WTC11 (cell line): Measurements from ENCODE around the gene INTS15. TPM values are rescaled to one million over a fixed set of nuclear protein-coding genes. Genes with fewer than 3 reads are reported as not detected.
A peak's percentile ranks its signal among the peaks of the same experiment; 100 is the strongest.

Source experiments
- ATAC-seq: fragments of 200-7000 bp; cut with Tn5 transposase; 2 replicates; pipeline ENCODE4 v1.10.0; 2021; ENCODE audit warnings: mild to moderate bottlenecking, moderate library complexity
- CTCF ChIA-PET: fragments of 300-600 bp; sonication (Branson Sonifier 250); formaldehyde crosslinking; loops from one replicate; lab custom pipeline; 2021; ENCODE audit warnings: antibody characterized with exemption; lab: Charles Lee
- POLR2A ChIA-PET: fragments of 350-600 bp; sonication (Branson Sonifier 250); formaldehyde crosslinking; loops from one replicate; lab custom pipeline; 2021; ENCODE audit warnings: antibody characterized with exemption; lab: Charles Lee
- DNase-seq: peaks from one replicate; pipeline ENCODE4 v3.0.0; 2021; ENCODE audit warnings: low spot score
- H3K27ac Mint-ChIP-seq: 2 replicates; pipeline ENCODE4 v1.8.0; 2021; ENCODE audit warnings: mixed read lengths
- H3K27me3 Mint-ChIP-seq: 2 replicates; pipeline ENCODE4 v1.8.0; 2021; ENCODE audit warnings: low read depth, mild to moderate bottlenecking, moderate library complexity, mixed read lengths
- H3K36me3 Mint-ChIP-seq: 2 replicates; pipeline ENCODE4 v1.8.0; 2021; ENCODE audit warnings: mixed read lengths
- H3K4me1 Mint-ChIP-seq: 2 replicates; pipeline ENCODE4 v1.8.0; 2022; ENCODE audit warnings: mixed read lengths
- H3K4me3 Mint-ChIP-seq: 2 replicates; pipeline ENCODE4 v1.8.0; 2021; ENCODE audit warnings: mild to moderate bottlenecking, moderate library complexity, mixed read lengths
- H3K9me3 Mint-ChIP-seq: 2 replicates; pipeline ENCODE4 v1.8.0; 2021; ENCODE audit warnings: mixed read lengths
- FOXK1 ChIP-seq: sonication (generic); formaldehyde crosslinking; IDR thresholded peaks from 2 replicates; pipeline ENCODE4 v1.8.0; 2022; ENCODE audit warnings: mild to moderate bottlenecking, moderate library complexity, missing genetic modification reagents
- GRHL2 ChIP-seq: fragments of 250-450 bp; sonication (Bioruptor Pico); IDR thresholded peaks from 2 replicates; pipeline ENCODE4 v1.8.0; 2022; ENCODE audit warnings: mild to moderate bottlenecking, moderate library complexity; ENCODE audit not compliant: insufficient replicate concordance, severe bottlenecking
- PRDM15 ChIP-seq: sonication (generic); formaldehyde crosslinking; IDR thresholded peaks from 2 replicates; pipeline ENCODE4 v1.8.0; 2022; ENCODE audit warnings: missing genetic modification reagents
- ZBTB21 ChIP-seq: sonication (generic); formaldehyde crosslinking; IDR thresholded peaks from 2 replicates; pipeline ENCODE4 v1.8.1; 2023; ENCODE audit warnings: mild to moderate bottlenecking, missing genetic modification reagents, borderline replicate concordance
- ZNF121 ChIP-seq: sonication (generic); formaldehyde crosslinking; IDR thresholded peaks from 2 replicates; pipeline ENCODE4 v1.8.0; 2023; ENCODE audit warnings: missing genetic modification reagents
- ZNF138 ChIP-seq: sonication (generic); formaldehyde crosslinking; conservative IDR thresholded peaks from 2 replicates; pipeline ENCODE4 v1.8.1; 2022; ENCODE audit warnings: mild to moderate bottlenecking, moderate library complexity, missing genetic modification reagents
- ZNF396 ChIP-seq: fragments of 250-450 bp; sonication (Bioruptor Pico); IDR thresholded peaks from 2 replicates; pipeline ENCODE4 v1.8.0; 2021; ENCODE audit warnings: mild to moderate bottlenecking, moderate library complexity, borderline replicate concordance
- ZNF532 ChIP-seq: fragments of 250-450 bp; sonication (Bioruptor Pico); IDR thresholded peaks from 2 replicates; pipeline ENCODE4 v1.9.0; 2021; ENCODE audit warnings: mild to moderate bottlenecking, borderline replicate concordance
- total RNA-seq: library from RNA; stranded (reverse); gene quantifications from 3 replicates; pipeline ENCODE4 v1.2.3, GENCODE V29; 2021
- TF ChIP-seq, protein P1 (sequence below): sonication (generic); formaldehyde crosslinking; IDR thresholded peaks from 2 replicates; pipeline ENCODE4 v1.8.1; 2023; ENCODE audit warnings: mild to moderate bottlenecking, missing genetic modification reagents
- TF ChIP-seq, protein P2 (sequence below): sonication (generic); formaldehyde crosslinking; IDR thresholded peaks from 2 replicates; pipeline ENCODE4 v1.8.1; 2022; ENCODE audit warnings: low read depth, missing genetic modification reagents, borderline replicate concordance

INTS15 gene
- total RNA-seq, 1 experiment from 2014 or later, result 28.2 TPM

GRCh38 chr7:6608081-6608480 lies 18.3 kb downstream of the INTS15 start (continued):
- TF ChIP-seq ZNF532 (CRISPR knock-in tag) (no peak), FOXK1 (CRISPR knock-in tag) (no peak), GRHL2 (no peak), ZNF138 (no peak), ZBTB21 (no peak)
- TF ChIP-seq, protein P1, sequence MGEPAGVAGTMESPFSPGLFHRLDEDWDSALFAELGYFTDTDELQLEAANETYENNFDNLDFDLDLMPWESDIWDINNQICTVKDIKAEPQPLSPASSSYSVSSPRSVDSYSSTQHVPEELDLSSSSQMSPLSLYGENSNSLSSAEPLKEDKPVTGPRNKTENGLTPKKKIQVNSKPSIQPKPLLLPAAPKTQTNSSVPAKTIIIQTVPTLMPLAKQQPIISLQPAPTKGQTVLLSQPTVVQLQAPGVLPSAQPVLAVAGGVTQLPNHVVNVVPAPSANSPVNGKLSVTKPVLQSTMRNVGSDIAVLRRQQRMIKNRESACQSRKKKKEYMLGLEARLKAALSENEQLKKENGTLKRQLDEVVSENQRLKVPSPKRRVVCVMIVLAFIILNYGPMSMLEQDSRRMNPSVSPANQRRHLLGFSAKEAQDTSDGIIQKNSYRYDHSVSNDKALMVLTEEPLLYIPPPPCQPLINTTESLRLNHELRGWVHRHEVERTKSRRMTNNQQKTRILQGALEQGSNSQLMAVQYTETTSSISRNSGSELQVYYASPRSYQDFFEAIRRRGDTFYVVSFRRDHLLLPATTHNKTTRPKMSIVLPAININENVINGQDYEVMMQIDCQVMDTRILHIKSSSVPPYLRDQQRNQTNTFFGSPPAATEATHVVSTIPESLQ (CRISPR knock-in tag), result no peak
- TF ChIP-seq, protein P2, sequence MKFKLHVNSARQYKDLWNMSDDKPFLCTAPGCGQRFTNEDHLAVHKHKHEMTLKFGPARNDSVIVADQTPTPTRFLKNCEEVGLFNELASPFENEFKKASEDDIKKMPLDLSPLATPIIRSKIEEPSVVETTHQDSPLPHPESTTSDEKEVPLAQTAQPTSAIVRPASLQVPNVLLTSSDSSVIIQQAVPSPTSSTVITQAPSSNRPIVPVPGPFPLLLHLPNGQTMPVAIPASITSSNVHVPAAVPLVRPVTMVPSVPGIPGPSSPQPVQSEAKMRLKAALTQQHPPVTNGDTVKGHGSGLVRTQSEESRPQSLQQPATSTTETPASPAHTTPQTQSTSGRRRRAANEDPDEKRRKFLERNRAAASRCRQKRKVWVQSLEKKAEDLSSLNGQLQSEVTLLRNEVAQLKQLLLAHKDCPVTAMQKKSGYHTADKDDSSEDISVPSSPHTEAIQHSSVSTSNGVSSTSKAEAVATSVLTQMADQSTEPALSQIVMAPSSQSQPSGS, result no peak

GRCh38 chr7:6608794-6609193 lies 19.0 kb downstream of the INTS15 start:
- DNase-seq, result no peak
- POLR2A ChIA-PET, result interaction anchor here (0.8 kb wide), 1 partner anchor 32 kb away, joined by 3 read pairs; the partner anchor contains the start of gene ZDHHC4

More at GRCh38 chr7:6608794-6609193, 19.0 kb downstream of the INTS15 start:
- CTCF ChIA-PET, result interaction anchor here (1.8 kb wide), 1 partner anchor 19 kb away, joined by 5 read pairs; the partner anchor contains the start of gene INTS15
- no peak overlapping the region for H3K4me3 Mint-ChIP-seq
- H3K4me1 Mint-ChIP-seq, result peaks cover 2% of the 10 kb centered on the region; the same call in 1 of the 2 replicates
- no peak overlapping the region for H3K27ac Mint-ChIP-seq
- H3K27me3 Mint-ChIP-seq, result no peaks in the 10 kb centered on the region; the same call in 1 of the 2 replicates
- TF ChIP-seq ZNF121 (CRISPR knock-in tag), result peak; percentile 70; the same call in 1 of the 2 replicates
- TF ChIP-seq ZNF396 (CRISPR knock-in tag), result no peak
- no peak for TF ChIP-seq PRDM15 (CRISPR knock-in tag)
- H3K9me3 Mint-ChIP-seq, result no peaks in the 10 kb centered on the region
- no peak for ATAC-seq
- H3K36me3 Mint-ChIP-seq, result peaks cover 7% of the 10 kb centered on the region
